CD14-positive monocyte (primary cell): ENCODE measurements around the gene FAM53B. TPM values are rescaled to one million over a fixed set of nuclear protein-coding genes. Genes with fewer than 3 reads are reported as not detected.

ENCODE experiments used
- DNase-seq, 3 donors: peaks; one replicate each; pipeline ENCODE4 v3.0.0-alpha.2; 2011 to 2022
- H2AFZ ChIP-seq: 2 replicates; pipeline ENCODE4 v1.6.0; 2012; ENCODE audit warnings: mild to moderate bottlenecking, low read depth, low read length, inconsistent platforms; ENCODE audit not compliant: insufficient read depth, poor library complexity, severe bottlenecking
- H3K27ac ChIP-seq, 2 donors: 1 replicate in 1 of 2; 2 replicates in 1 of 2; pipeline ENCODE4 v1.5.1; 2012 to 2013; ENCODE audit warnings: low read length in 2 of 2, control low read depth in 1 of 2, inconsistent platforms in 1 of 2, low read depth in 1 of 2, mild to moderate bottlenecking in 1 of 2
- H3K27me3 ChIP-seq, 2 donors: one replicate each; pipeline versions ENCODE4 v1.6.0 to v1.6.1; 2011 to 2013; ENCODE audit warnings: low read length in 2 of 2; ENCODE audit not compliant: control insufficient read depth in 2 of 2, insufficient read depth in 2 of 2
- H3K36me3 ChIP-seq, 2 donors: replicated peaks in 1 of 2; 1 replicate in 1 of 2; 2 replicates in 1 of 2; pipeline versions ENCODE4 v1.5.1 to v1.6.1; 2012 to 2013; ENCODE audit warnings: low read length in 2 of 2, control low read depth in 1 of 2, inconsistent platforms in 1 of 2, mild to moderate bottlenecking in 1 of 2; ENCODE audit not compliant: insufficient read depth in 2 of 2, control insufficient read depth in 1 of 2
- H3K4me1 ChIP-seq, 2 donors: 1 replicate in 1 of 2; 2 replicates in 1 of 2; pipeline versions ENCODE4 v1.5.1 to v1.6.1; 2012 to 2013; ENCODE audit warnings: low read length in 2 of 2, control low read depth in 1 of 2, inconsistent platforms in 1 of 2, mild to moderate bottlenecking in 1 of 2, moderate library complexity in 1 of 2; ENCODE audit not compliant: insufficient read depth in 2 of 2, control insufficient read depth in 1 of 2
- H3K4me2 ChIP-seq: replicated peaks from 2 replicates; pipeline ENCODE3; 2012; ENCODE audit warnings: low read length, moderate library complexity, mild to moderate bottlenecking; ENCODE audit not compliant: poor library complexity, severe bottlenecking; ENCODE audit errors: extremely low read depth
- H3K4me3 ChIP-seq, 3 experiments: fragments of 200-600 bp in 1 of 3; sonication (generic) in 1 of 3; replicated peaks in 1 of 3; 1 replicate in 2 of 3; 2 replicates in 1 of 3; pipeline ENCODE4 v1.5.1; 2011 to 2013; ENCODE audit warnings: low read length in 3 of 3, mild to moderate bottlenecking in 3 of 3, control low read depth in 2 of 3, low read depth in 2 of 3, inconsistent platforms in 1 of 3, moderate library complexity in 1 of 3
- H3K79me2 ChIP-seq: 2 replicates; pipeline ENCODE4 v1.6.0; 2012; ENCODE audit warnings: mild to moderate bottlenecking, control low read depth, inconsistent platforms, low read length, moderate library complexity; ENCODE audit not compliant: insufficient read depth
- H3K9ac ChIP-seq: 2 replicates; pipeline ENCODE4 v1.6.0; 2017; ENCODE audit warnings: low read length, mild to moderate bottlenecking; ENCODE audit not compliant: insufficient read depth, poor library complexity, severe bottlenecking
- H3K9me3 ChIP-seq, 2 donors: replicated peaks in 1 of 2; 1 replicate in 1 of 2; 2 replicates in 1 of 2; pipeline versions ENCODE4 v1.5.1 to v1.6.1; 2012 to 2013; ENCODE audit warnings: low read length in 2 of 2, control low read depth in 1 of 2; ENCODE audit not compliant: control insufficient read depth in 1 of 2, insufficient read depth in 1 of 2
- H4K20me1 ChIP-seq: 2 replicates; pipeline ENCODE4 v1.6.0; 2012; ENCODE audit warnings: mild to moderate bottlenecking, low read length, control low read depth, moderate library complexity; ENCODE audit not compliant: insufficient read depth
- H3K27ac Mint-ChIP-seq, 7 donors: one replicate each; pipeline ENCODE4 v1.8.0; 2020; ENCODE audit warnings: mild to moderate bottlenecking in 7 of 7, mixed read lengths in 7 of 7, moderate library complexity in 6 of 7, inconsistent platforms in 2 of 7
- H3K27me3 Mint-ChIP-seq, 3 donors: one replicate each; pipeline ENCODE4 v1.8.0; 2021 to 2022; ENCODE audit warnings: low read depth in 3 of 3, mild to moderate bottlenecking in 3 of 3, mixed read lengths in 3 of 3, moderate library complexity in 3 of 3, inconsistent platforms in 1 of 3
- H3K36me3 Mint-ChIP-seq, 2 donors: one replicate each; pipeline ENCODE4 v1.8.0; 2020; ENCODE audit warnings: mixed read lengths in 2 of 2, inconsistent platforms in 1 of 2, mild to moderate bottlenecking in 1 of 2
- H3K4me1 Mint-ChIP-seq: one replicate; pipeline ENCODE4 v1.8.0; 2020; ENCODE audit warnings: mild to moderate bottlenecking, mixed read lengths
- H3K4me3 Mint-ChIP-seq, 2 donors: one replicate each; pipeline ENCODE4 v1.8.0; 2020; ENCODE audit warnings: mild to moderate bottlenecking in 2 of 2, mixed read lengths in 2 of 2, moderate library complexity in 1 of 2
- H3K9me3 Mint-ChIP-seq, 7 donors: one replicate each; pipeline ENCODE4 v1.8.0; 2020 to 2022; ENCODE audit warnings: mixed read lengths in 7 of 7, mild to moderate bottlenecking in 6 of 7, moderate library complexity in 6 of 7, inconsistent platforms in 2 of 7
- CTCF ChIP-seq: fragments of 200-600 bp; IDR thresholded peaks from one replicate; pipeline ENCODE4 v1.8.0; 2022; ENCODE audit warnings: antibody characterized with exemption, mild to moderate bottlenecking
- WGBS: methylation state at CpG from one replicate; pipeline ENCODE4 v1.1.5; 2013; ENCODE audit warnings: missing lambda C conversion rate; ENCODE audit not compliant: insufficient coverage; 5-methylcytosine and 5-hydroxymethylcytosine counted together
- intact Hi-C, 2 donors: fragments of 100-400 bp; cut with micrococcal nuclease; formaldehyde crosslinking; loops; one replicate each; pipeline versions ENCODE4 v1.15.0 to v1.15.1; 2023
- polyA plus RNA-seq, 3 donors: library from polyadenylated mRNA; depleted of rRNA in 1 of 3; unstranded in 2 of 3; stranded (reverse) in 1 of 3; fragments of 300-500 nt in 2 of 3; fragments of >200 nt in 1 of 3; fragmentation: Illumina TruSeq in 2 of 3; gene quantifications; 1 replicate in 2 of 3; 2 replicates in 1 of 3; pipeline ENCODE4 v1.2.3, GENCODE V29; 2012 to 2021

The FAM53B gene
- polyA plus RNA-seq, 3 donors, result 5.8 to 23.3 (median 12.6) TPM

- peak in 1 of 3 donors; percentile 16 for DNase-seq
- peak overlapping the region; percentile 41 to 83 for H3K27ac ChIP-seq
- no peak overlapping the region for H2AFZ ChIP-seq
- intact Hi-C loops, result loop anchor here (2.0 to 5.0 kb wide), 7 partner anchors 19 to 100 kb away; no protein-coding TSS in a partner anchor
- H3K79me2 ChIP-seq, result peaks cover 63% of the 10 kb centered on the region
- Mint-ChIP-seq H3K9me3 (no peaks in the 10 kb centered on the region), H3K36me3 (peaks cover 30 to 34% of the 10 kb centered on the region in 2 donors), H3K27ac (peak overlapping the region; percentile 77 to 98 (median 91)), H3K27me3 (peaks cover 2% of the 10 kb centered on the region in 3 donors), H3K4me3 (peak overlapping the region; percentile 99 to 100), H3K4me1 (peaks cover 63% of the 10 kb centered on the region)
- H3K9ac ChIP-seq, result peak overlapping the region; percentile 85
- H3K36me3 ChIP-seq, result peaks cover 0 to 7% of the 10 kb centered on the region in 2 donors
- peak overlapping the region; percentile 93 for H3K4me2 ChIP-seq
- H3K27me3 ChIP-seq, result no peaks in the 10 kb centered on the region
- H3K9me3 ChIP-seq, result no peaks in the 10 kb centered on the region
- 34% methylated on average over 7 of the region's 9 CpGs for WGBS
- TF ChIP-seq CTCF, result no peak
- H4K20me1 ChIP-seq, result peaks cover 63% of the 10 kb centered on the region
- peaks cover 37 to 44% of the 10 kb centered on the region in 2 donors for H3K4me1 ChIP-seq
- peak overlapping the region; percentile 83 to 89 (median 86) for H3K4me3 ChIP-seq
Observed at GRCh38 chr10:124741922-124742412, 2.2 kb downstream of the FAM53B start.

DNA sequence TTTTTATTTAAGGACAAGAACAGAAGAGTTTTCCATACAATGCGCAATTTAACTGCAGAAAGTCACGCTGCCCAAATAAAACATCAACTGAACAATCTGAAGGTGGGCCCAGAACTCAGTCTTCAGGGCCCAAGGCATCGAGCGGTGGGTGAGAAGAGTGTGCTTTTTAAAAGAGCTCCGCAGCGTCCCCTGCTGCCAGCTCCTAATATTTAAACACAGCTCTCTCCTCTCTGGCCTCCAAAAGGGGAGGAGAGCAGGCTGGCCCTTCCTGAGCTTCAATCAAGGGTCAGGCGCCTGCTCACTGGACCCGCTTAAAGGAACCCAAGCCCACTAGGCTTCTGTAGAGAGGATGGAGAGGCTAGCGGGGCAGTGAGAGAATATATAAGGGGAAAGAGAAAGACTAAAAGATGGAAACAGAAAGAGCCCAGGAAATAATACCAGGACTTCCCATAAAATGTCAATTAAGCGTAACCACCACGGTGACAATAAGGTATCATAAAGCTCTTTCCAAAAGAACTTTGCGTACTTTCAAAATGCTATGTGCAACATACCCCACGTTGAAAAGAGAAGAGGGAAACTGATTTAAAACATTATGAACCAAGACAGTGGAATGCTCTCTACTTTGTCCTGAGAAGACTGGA is 2.8 kb downstream of the FAM53B start:
- Histone ChIP-seq H4K20me1 (peaks cover 68% of the 10 kb centered on the region), H3K4me1 (peaks cover 37 to 44% of the 10 kb centered on the region in 2 donors), H3K79me2 (peaks cover 69% of the 10 kb centered on the region), H3K27ac (peak overlapping the region; percentile 14 to 83), H3K36me3 (peaks cover 0 to 10% of the 10 kb centered on the region in 2 donors), H3K4me2 (peak overlapping the region; percentile 93), H3K27me3 (no peaks in the 10 kb centered on the region), H3K9me3 (no peaks in the 10 kb centered on the region), H2AFZ (no peak overlapping the region), H3K4me3 (peak overlapping the region; percentile 1 to 89 (median 5)), H3K9ac (peak overlapping the region; percentile 31)
- intact Hi-C loops, result loop anchor here (2.0 to 5.0 kb wide), 6 partner anchors 19 to 99 kb away; no protein-coding TSS in a partner anchor
- H3K4me1 Mint-ChIP-seq, result peaks cover 67% of the 10 kb centered on the region
- WGBS, result no CpG with 5 or more reads among the region's 13 CpGs
- peak overlapping the region; percentile 86 to 96 (median 92) for H3K27ac Mint-ChIP-seq
- peak; percentile 64 to 74 (median 64) for DNase-seq
- TF ChIP-seq CTCF, result peak; percentile 92
- peaks cover 2% of the 10 kb centered on the region in 3 donors for H3K27me3 Mint-ChIP-seq
- H3K36me3 Mint-ChIP-seq, result peaks cover 31 to 32% of the 10 kb centered on the region in 2 donors
- H3K4me3 Mint-ChIP-seq, result peak overlapping the region; percentile 99 to 100
- no peaks in the 10 kb centered on the region for H3K9me3 Mint-ChIP-seq
